Gastrocnemius medialis (tissue), 4 donors: ENCODE results near the gene TKTL2.

Source experiments
- CTCF ChIP-seq, 5 experiments: fragments of 450-650 bp in 3 of 5; fragments of 200-600 bp in 2 of 5; sonication (generic) in 2 of 5; IDR thresholded peaks in 4 of 5; conservative IDR thresholded peaks in 1 of 5; 1 replicate in 4 of 5; 2 replicates in 1 of 5; pipeline ENCODE4 v1.5.1; 2016 to 2019; ENCODE audit warnings: antibody characterized with exemption in 5 of 5, mild to moderate bottlenecking in 3 of 5, moderate library complexity in 3 of 5
- POLR2A ChIP-seq, 2 donors: fragments of 450-650 bp; IDR thresholded peaks; one replicate each; pipeline ENCODE4 v1.6.1; 2017; ENCODE audit warnings: antibody characterized with exemption in 2 of 2, mild to moderate bottlenecking in 2 of 2, moderate library complexity in 2 of 2

- no peak for TF ChIP-seq CTCF (IDR thresholded peaks at IDR 0.05 in 4 of 5, conservative IDR thresholded peaks at IDR 0.05 in 1 of 5)
- no peak for TF ChIP-seq POLR2A (IDR thresholded peaks at IDR 0.05)
Measured at GRCh38 chr4:163492951-163493504, 19.5 kb upstream of the TKTL2 start.
